Measurements from ENCODE around the gene IGF2BP2. TPM values are rescaled to one million over a fixed set of nuclear protein-coding genes. Genes with fewer than 3 reads are reported as not detected.
"Not testable (repeated sequence)": the region's sequence is repeated elsewhere in the genome, so short reads cannot be mapped to it uniquely, and the experiment has no call there.

IGF2BP2 gene
- total and polyA plus RNA-seq, 9 of the 15 experiments (the other 6 are each of a cell fraction or from before 2014, with no cell fraction given), result 3.2 to 59.6 (median 30.5) TPM

- TF ChIP-seq CREB3 (tag; conservative IDR thresholded peaks at IDR 0.05; ENCODE audit: low read depth), result no peak
- TF ChIP-seq NR3C1 (CRISPR knock-in tag; IDR thresholded peaks at IDR 0.05), result no peak
- TF ChIP-seq ZKSCAN8 (CRISPR knock-in tag; IDR thresholded peaks at IDR 0.05), result no peak
- no peak for TF ChIP-seq CEBPZ (IDR thresholded peaks at IDR 0.05; ENCODE audit: borderline replicate concordance, low read depth, low read length)
- no peak for TF ChIP-seq NRF1 (conservative IDR thresholded peaks at IDR 0.05 in 1 of 2, IDR thresholded peaks at IDR 0.05 in 1 of 2)
- TF ChIP-seq ADNP (tag; IDR thresholded peaks at IDR 0.05), result no peak
- no peak for TF ChIP-seq PREB (CRISPR knock-in tag; IDR thresholded peaks at IDR 0.05)
Measured at GRCh38 chr3:185661772-185662171, 163.1 kb downstream of the IGF2BP2 start (continued).

GRCh38 chr3:185661296-185661695, 163.5 kb downstream of the IGF2BP2 start:
- ATAC-seq; H3K9ac ChIP-seq (ENCODE audit: insufficient read depth in 1 of 2, low read depth in 2 of 2, low read length in 2 of 2); H3K79me2 ChIP-seq (ENCODE audit: control insufficient read depth, insufficient read depth, low read length); FAIRE-seq; H2AFZ ChIP-seq (ENCODE audit: low read depth, low read length); BruUV-seq (replicated peaks); H3K4me3 ChIP-seq; DNase-seq (ENCODE audit: extremely low read depth in 1 of 4, low spot score in 3 of 4); H4K20me1 ChIP-seq (replicated peaks; ENCODE audit: control insufficient read depth, insufficient read depth, low read length); H3K27me3 ChIP-seq (ENCODE audit: control insufficient read depth in 2 of 2, insufficient read depth in 2 of 2, low read length in 2 of 2); H3K27ac ChIP-seq (ENCODE audit: extremely low read depth, low read depth, low read length); H3K4me1 ChIP-seq (replicated peaks in 1 of 2; ENCODE audit: control insufficient read depth in 2 of 2, insufficient read depth in 2 of 2, low read length in 2 of 2); H3K4me2 ChIP-seq (ENCODE audit: insufficient read depth, low read length); in situ Hi-C loops (cut with MboI); H3K9me1 ChIP-seq (ENCODE audit: control insufficient read depth, insufficient read depth, low read length); H3K9me3 ChIP-seq (replicated peaks; ENCODE audit: control insufficient read depth, insufficient read depth, low read depth, low read length): not testable (repeated sequence)
- ChIA-PET CTCF (ENCODE audit: low intra/inter-chr PET ratio) (interaction anchor here (0.7 to 1.2 kb wide), 4 partner anchors 315 to 1161 kb away, joined by 3 read pairs; no protein-coding TSS in a partner anchor), POLR2A (interaction anchor here (1.4 to 3.1 kb wide), 5 partner anchors 12 to 261 kb away, joined by 3 to 24 read pairs (median 4); partner anchors contain the start of gene SENP2)
- intact Hi-C loops (cut with micrococcal nuclease), result loop anchor here (2.0 to 10.0 kb wide), 3 partner anchors 74 to 316 kb away; no protein-coding TSS in a partner anchor
- WGBS (ENCODE audit: insufficient coverage, low coverage, missing lambda C conversion rate), result 84% methylated on average over 9 of the region's 10 CpGs
- H3K36me3 ChIP-seq (ENCODE audit: control insufficient read depth, insufficient read depth, low read length), result peaks cover 36% of the 10 kb centered on the region
